Type B pancreatic cell (in vitro differentiated cells): ENCODE measurements around the gene NPAS3. TPM values are rescaled to one million over a fixed set of nuclear protein-coding genes. Genes with fewer than 3 reads are reported as not detected.

Experiments
- DNase-seq: peaks from one replicate; pipeline ENCODE4 v3.0.0; 2021; ENCODE audit warnings: mixed read lengths; ENCODE audit not compliant: unreplicated experiment; ENCODE audit errors: extremely low spot score
- H3K27ac Mint-ChIP-seq: 2 replicates; pipeline ENCODE4 v1.8.0; 2021; ENCODE audit warnings: mild to moderate bottlenecking, mixed read lengths
- H3K27me3 Mint-ChIP-seq: 2 replicates; pipeline ENCODE4 v1.8.0; 2021; ENCODE audit warnings: mixed read lengths
- H3K36me3 Mint-ChIP-seq: 2 replicates; pipeline ENCODE4 v1.8.0; 2021; ENCODE audit warnings: mixed read lengths
- H3K4me1 Mint-ChIP-seq: one replicate; pipeline ENCODE4 v1.8.0; 2021; ENCODE audit warnings: mixed read lengths; ENCODE audit not compliant: unreplicated experiment
- H3K4me3 Mint-ChIP-seq: 2 replicates; pipeline ENCODE4 v1.8.0; 2021; ENCODE audit warnings: mild to moderate bottlenecking, mixed read lengths
- H3K9me3 Mint-ChIP-seq: 2 replicates; pipeline ENCODE4 v1.8.0; 2021; ENCODE audit warnings: mixed read lengths
- CTCF ChIP-seq: fragments of 200-600 bp; sonication (generic); conservative IDR thresholded peaks from 2 replicates; pipeline ENCODE4 v1.5.0; 2021; ENCODE audit warnings: antibody characterized with exemption, mild to moderate bottlenecking
- total RNA-seq: library from RNA; stranded (reverse); gene quantifications from 2 replicates; pipeline ENCODE4 v1.2.1, GENCODE V29; 2021; ENCODE audit warnings: low replicate concordance

The NPAS3 gene
- total RNA-seq, 1 donor from 2014 or later, result 8.7 TPM

DNA sequence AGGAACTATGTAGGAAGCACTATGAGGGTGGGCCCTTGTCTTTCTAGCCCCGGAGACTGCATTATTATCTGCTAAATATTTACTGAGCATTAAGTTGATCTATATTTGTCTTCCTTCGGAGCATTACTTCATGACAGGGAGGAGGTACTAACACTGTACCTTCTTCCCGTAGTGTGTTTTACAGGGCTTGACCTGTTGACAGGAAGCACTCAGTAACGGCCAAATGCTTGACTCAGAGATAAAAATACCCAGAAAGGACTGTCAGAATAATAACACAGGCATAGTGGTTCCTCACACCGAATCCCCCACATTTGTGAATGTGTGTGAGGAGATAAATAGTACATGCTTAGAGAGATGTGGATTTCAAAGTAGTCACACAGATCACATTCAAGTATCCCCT, 545.6 kb downstream of the NPAS3 start:
- Mint-ChIP-seq H3K36me3 (no peaks in the 10 kb centered on the region), H3K4me3 (no peak overlapping the region), H3K4me1 (peaks cover 33% of the 10 kb centered on the region), H3K27ac (no peak overlapping the region), H3K27me3 (peaks cover 28% of the 10 kb centered on the region), H3K9me3 (no peaks in the 10 kb centered on the region)
- TF ChIP-seq CTCF, result no peak
- no peak for DNase-seq

GRCh38 chr14:33486332-33486890, 547.7 kb downstream of the NPAS3 start:
- Mint-ChIP-seq H3K4me3 (no peak overlapping the region), H3K4me1 (peaks cover 33% of the 10 kb centered on the region), H3K27ac (no peak overlapping the region), H3K27me3 (peaks cover 28% of the 10 kb centered on the region), H3K9me3 (no peaks in the 10 kb centered on the region), H3K36me3 (no peaks in the 10 kb centered on the region)
- DNase-seq, result no peak
- TF ChIP-seq CTCF, result no peak

GRCh38 chr14:33488582-33488981, 549.9 kb downstream of the NPAS3 start:
- H3K27ac Mint-ChIP-seq, result no peak overlapping the region
- no peak for TF ChIP-seq CTCF
- no peaks in the 10 kb centered on the region for H3K36me3 Mint-ChIP-seq
- peaks cover 42% of the 10 kb centered on the region for H3K4me1 Mint-ChIP-seq
- DNase-seq, result no peak
- H3K4me3 Mint-ChIP-seq, result no peak overlapping the region
- H3K9me3 Mint-ChIP-seq, result no peaks in the 10 kb centered on the region
- H3K27me3 Mint-ChIP-seq, result peaks cover 18% of the 10 kb centered on the region

GRCh38 chr14:33490555-33490954, 551.9 kb downstream of the NPAS3 start:
- Mint-ChIP-seq H3K36me3 (no peaks in the 10 kb centered on the region), H3K4me3 (no peak overlapping the region), H3K27me3 (peaks cover 19% of the 10 kb centered on the region), H3K4me1 (peaks cover 29% of the 10 kb centered on the region), H3K9me3 (peaks cover 9% of the 10 kb centered on the region), H3K27ac (no peak overlapping the region)
- no peak for DNase-seq
- TF ChIP-seq CTCF, result no peak

GRCh38 chr14:33491112-33491511, 552.4 kb downstream of the NPAS3 start:
- peaks cover 22% of the 10 kb centered on the region for H3K27me3 Mint-ChIP-seq
- peaks cover 12% of the 10 kb centered on the region for H3K9me3 Mint-ChIP-seq
- no peak for DNase-seq
- no peaks in the 10 kb centered on the region for H3K36me3 Mint-ChIP-seq
- no peak overlapping the region for H3K27ac Mint-ChIP-seq
- no peak for TF ChIP-seq CTCF
- H3K4me1 Mint-ChIP-seq, result peaks cover 24% of the 10 kb centered on the region
- H3K4me3 Mint-ChIP-seq, result no peak overlapping the region

- H3K4me1 Mint-ChIP-seq, result peaks cover 16% of the 10 kb centered on the region
- H3K9me3 Mint-ChIP-seq, result peaks cover 12% of the 10 kb centered on the region
- no peaks in the 10 kb centered on the region for H3K36me3 Mint-ChIP-seq
- no peak for TF ChIP-seq CTCF
- H3K27ac Mint-ChIP-seq, result no peak overlapping the region
- DNase-seq, result no peak
- H3K27me3 Mint-ChIP-seq, result peaks cover 22% of the 10 kb centered on the region
- H3K4me3 Mint-ChIP-seq, result no peak overlapping the region
These were observed 553.8 kb downstream of the NPAS3 start for GRCh38 chr14:33492491-33492890.
